ENCODE results near the gene KDELR3.

DNA sequence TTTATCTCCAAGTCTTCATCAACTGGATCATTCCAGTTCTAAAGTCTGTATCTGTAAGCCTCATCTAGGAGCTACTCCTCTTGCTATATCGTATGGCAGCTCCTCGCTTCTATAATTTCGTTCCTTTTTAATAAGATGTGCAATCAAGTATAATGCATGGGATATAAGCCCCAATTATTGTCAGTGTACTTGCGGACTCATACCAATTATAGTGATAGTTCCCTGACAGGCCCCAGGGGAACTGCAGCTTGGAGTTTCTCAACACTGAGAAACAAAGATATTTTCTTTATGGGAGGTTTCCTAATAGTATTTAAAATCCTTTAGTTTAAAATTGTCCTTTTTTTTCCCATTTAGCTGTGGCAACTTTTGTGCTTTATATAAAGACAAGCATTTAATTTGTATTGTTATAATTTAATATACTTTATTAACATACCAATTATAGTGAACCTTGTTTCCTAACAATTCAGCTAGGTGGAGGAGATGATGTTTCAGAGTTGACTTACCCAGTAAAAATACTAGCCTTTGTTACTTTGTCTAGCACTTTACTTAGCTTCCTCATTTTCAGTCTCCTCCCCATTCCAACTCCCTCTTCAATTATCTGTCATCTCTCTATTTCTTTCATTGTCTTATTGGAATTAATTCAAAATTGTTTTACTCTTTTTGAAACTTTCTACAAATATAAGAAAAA lies 63.5 kb downstream of the KDELR3 start:
- TF ChIP-seq SIN3A (IDR thresholded peaks at IDR 0.05; ENCODE audit: borderline replicate concordance, insufficient read depth, low read length): no peak
- TF ChIP-seq POLR2AphosphoS5 (IDR thresholded peaks at IDR 0.05; ENCODE audit: low read depth, low read length): no peak
